Inflammatory macrophage (primary cell): ENCODE measurements around the gene RECQL.
"Not testable (repeated sequence)": the region's sequence is repeated elsewhere in the genome, so short reads cannot be mapped to it uniquely, and the experiment has no call there.

Experiments
- DNase-seq, 2 donors: peaks; one replicate each; pipeline ENCODE4 v3.0.0-alpha.2; 2020 to 2022

Gene RECQL

GRCh38 chr12:21502872-21503271 lies 1.4 kb upstream of the RECQL start:
- no peak for DNase-seq

- peak; percentile 41 to 57 for DNase-seq
These were observed 695 bp upstream of the RECQL start for GRCh38 chr12:21502164-21502496.

GRCh38 chr12:21500786-21501257 lies 613 bp downstream of the RECQL start:
- DNase-seq, result no peak

- no peak for DNase-seq
These were observed 1.7 kb downstream of the RECQL start for GRCh38 chr12:21499765-21500164.

- no peak for DNase-seq
These were observed 15.4 kb downstream of the RECQL start for GRCh38 chr12:21485998-21486397.

- DNase-seq, result no peak
These were observed 17.9 kb downstream of the RECQL start for GRCh38 chr12:21483531-21483930.

- DNase-seq, result peak; percentile 2 to 10
These were observed 22.5 kb downstream of the RECQL start for GRCh38 chr12:21478756-21479455.

GRCh38 chr12:21476949-21477348 lies 24.5 kb downstream of the RECQL start:
- no peak for DNase-seq

- DNase-seq, result no peak
These were observed 25.9 kb downstream of the RECQL start for GRCh38 chr12:21475552-21475951.

- no peak for DNase-seq
These were observed 29.1 kb downstream of the RECQL start for GRCh38 chr12:21472197-21472823.

- no peak for DNase-seq
These were observed 30.1 kb downstream of the RECQL start for GRCh38 chr12:21471294-21471693.

GRCh38 chr12:21467334-21467733 lies 34.1 kb downstream of the RECQL start:
- not testable (repeated sequence) for DNase-seq

- no peak for DNase-seq
These were observed 42.0 kb downstream of the RECQL start for GRCh38 chr12:21459474-21459873.

GRCh38 chr12:21456291-21456780 lies 45.1 kb downstream of the RECQL start:
- peak; percentile 66 to 72 for DNase-seq

GRCh38 chr12:21453312-21453852 lies 48.1 kb downstream of the RECQL start:
- DNase-seq, result no peak

- DNase-seq, result no peak
These were observed 49.9 kb downstream of the RECQL start for GRCh38 chr12:21451529-21451928.

GRCh38 chr12:21444193-21445146 lies 57.0 kb downstream of the RECQL start:
- no peak for DNase-seq

GRCh38 chr12:21439347-21439746 lies 62.1 kb downstream of the RECQL start:
- DNase-seq, result no peak

GRCh38 chr12:21438643-21439042 lies 62.8 kb downstream of the RECQL start:
- DNase-seq, result no peak

- no peak for DNase-seq
These were observed 66.7 kb downstream of the RECQL start for GRCh38 chr12:21434699-21435098.

- no peak for DNase-seq
These were observed 67.9 kb downstream of the RECQL start for GRCh38 chr12:21433525-21433924.

GRCh38 chr12:21429994-21430393 lies 71.4 kb downstream of the RECQL start:
- no peak for DNase-seq

- no peak for DNase-seq
These were observed 73.2 kb downstream of the RECQL start for GRCh38 chr12:21428241-21428640.
